ENCODE measurements around the gene NGF.

GRCh38 chr1:115258302-115258866 is 79.7 kb downstream of the NGF start:
- TF ChIP-seq EZH2phosphoT487 (IDR thresholded peaks at IDR 0.05; ENCODE audit: low read depth, severe bottlenecking, unreplicated experiment) = no peak
- TF ChIP-seq, protein P1, sequence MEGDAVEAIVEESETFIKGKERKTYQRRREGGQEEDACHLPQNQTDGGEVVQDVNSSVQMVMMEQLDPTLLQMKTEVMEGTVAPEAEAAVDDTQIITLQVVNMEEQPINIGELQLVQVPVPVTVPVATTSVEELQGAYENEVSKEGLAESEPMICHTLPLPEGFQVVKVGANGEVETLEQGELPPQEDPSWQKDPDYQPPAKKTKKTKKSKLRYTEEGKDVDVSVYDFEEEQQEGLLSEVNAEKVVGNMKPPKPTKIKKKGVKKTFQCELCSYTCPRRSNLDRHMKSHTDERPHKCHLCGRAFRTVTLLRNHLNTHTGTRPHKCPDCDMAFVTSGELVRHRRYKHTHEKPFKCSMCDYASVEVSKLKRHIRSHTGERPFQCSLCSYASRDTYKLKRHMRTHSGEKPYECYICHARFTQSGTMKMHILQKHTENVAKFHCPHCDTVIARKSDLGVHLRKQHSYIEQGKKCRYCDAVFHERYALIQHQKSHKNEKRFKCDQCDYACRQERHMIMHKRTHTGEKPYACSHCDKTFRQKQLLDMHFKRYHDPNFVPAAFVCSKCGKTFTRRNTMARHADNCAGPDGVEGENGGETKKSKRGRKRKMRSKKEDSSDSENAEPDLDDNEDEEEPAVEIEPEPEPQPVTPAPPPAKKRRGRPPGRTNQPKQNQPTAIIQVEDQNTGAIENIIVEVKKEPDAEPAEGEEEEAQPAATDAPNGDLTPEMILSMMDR (IDR thresholded peaks at IDR 0.05; ENCODE audit: poor library complexity) = no peak
